GM21367 (cell line): ENCODE measurements around the gene ILF2.
"Not testable (repeated sequence)": the region's sequence is repeated elsewhere in the genome, so short reads cannot be mapped to it uniquely, and the experiment has no call there.

ENCODE experiments used
- ATAC-seq: cut with Tn5 transposase; IDR thresholded peaks from one replicate; pipeline ENCODE4 v1.9.1; 2021; ENCODE audit not compliant: unreplicated experiment

The ILF2 gene

DNA sequence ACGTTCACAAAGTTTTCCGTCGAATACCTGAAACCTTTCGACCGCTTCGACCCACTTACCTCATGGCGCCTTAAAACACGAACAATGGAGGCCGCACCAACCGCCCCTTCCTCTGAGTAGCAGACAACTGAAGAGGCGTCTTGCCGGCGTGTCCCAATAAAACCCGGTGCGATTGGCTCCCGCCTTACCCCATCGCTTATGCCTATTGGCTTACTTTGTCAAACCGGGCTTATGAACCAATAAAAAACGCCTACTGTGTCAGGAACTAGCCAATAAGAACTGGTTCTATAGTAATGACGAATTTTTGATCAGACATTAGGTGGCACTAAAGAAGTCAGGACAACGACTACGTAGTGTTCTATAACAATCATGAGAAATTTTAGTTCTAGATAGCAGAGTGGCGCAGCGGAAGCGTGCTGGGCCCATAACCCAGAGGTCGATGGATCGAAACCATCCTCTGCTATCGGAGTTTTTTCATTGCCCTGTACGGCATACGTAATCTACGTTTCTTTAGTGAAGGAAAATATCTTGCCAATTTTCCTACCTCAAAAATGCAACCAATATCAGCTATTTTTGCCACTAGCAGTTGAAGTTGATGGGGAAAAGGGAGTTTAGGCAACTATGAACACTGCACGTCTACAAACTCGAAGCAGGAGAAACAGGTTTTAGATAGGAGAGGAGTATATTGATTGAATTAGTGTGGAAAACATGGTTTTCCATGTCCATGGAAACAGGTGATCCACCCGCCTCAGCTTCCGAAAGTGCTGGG is at the start of gene ILF2:
Gene ILF2, minus strand, starts transcription at position 135 of the 769 bp plus-strand sequence. Its CDS starts 71 bp downstream, at position 64.
- ATAC-seq = peak; percentile 88

DNA sequence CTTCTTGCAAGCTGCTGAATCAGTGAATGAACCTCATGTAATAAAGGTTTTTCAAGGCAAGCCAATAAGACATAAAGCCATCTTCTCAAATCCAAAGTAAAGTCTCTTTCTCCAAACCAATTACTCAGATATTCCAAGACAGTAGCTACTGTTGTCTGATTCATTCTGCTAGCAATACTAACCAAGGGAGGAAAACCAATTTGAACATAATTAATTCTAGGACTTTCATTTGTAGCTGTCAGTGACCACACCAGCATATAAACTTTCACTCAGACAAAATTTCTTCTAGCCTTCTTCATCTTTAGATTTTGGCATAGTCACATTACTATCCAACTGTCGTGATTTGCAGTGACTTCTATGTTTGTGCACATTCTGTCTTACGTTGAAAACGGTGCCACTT is 46.5 kb upstream of the ILF2 start:
- ATAC-seq = no peak

DNA sequence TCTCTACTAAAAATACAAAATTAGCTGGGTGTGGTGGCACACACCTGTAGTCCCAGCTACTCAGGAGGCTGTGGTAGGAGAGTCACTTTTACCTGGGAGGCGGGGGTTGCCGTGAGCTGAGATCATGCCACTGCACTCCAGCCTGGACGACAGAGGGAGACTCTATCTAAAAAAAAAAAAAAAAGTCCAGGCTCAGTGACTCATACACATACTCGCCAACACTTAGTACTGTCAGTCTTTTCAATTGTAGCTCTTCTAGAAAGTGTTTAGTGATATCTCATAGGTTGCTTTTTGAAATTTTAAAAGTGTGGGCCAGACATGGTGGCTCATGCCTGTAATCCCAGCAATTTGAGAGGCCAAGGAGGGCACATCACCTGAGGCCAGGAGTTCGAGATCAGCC is 45.4 kb upstream of the ILF2 start:
- ATAC-seq = not testable (repeated sequence)

DNA sequence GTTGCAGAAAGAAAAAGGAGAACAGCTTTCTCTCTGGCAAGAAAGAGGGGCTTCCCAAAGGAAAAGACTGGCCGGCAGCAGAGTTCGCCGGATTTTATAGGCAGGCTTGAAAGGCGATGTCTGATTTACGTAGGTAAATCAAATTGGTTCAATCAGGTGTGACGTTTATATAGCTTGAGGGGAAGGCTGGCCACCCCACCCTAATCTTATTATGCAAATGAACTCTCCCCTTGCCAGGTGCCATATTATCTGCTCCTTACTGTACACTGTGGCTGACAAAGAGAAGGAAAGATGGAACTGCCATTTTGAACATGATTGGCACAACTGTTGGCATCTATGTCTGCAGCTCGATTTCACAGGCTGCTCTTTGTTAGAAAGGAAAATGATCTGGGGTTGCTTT is 40.2 kb upstream of the ILF2 start:
- no peak for ATAC-seq

DNA sequence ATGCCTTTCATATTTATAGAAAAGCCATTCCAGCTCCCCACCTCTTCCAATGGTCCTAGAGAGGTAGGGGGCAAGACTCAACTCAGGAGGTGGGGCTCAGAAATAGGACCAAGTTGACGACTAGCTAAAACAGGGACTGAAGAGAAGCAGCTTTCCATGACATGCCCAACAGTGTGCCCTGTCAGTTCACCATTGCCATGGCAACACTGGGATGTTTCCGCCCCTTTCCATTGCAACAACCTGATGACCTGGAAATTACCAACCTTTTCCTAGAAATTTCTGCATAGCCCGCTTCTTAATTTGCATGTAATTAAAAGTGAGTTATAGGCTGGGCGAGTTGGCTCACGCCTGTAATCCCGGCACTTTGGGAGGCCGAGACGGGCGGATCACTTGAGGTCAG is 34.7 kb upstream of the ILF2 start:
- ATAC-seq = no peak

GRCh38 chr1:153699768-153700167 is 29.0 kb upstream of the ILF2 start:
- ATAC-seq = no peak

- ATAC-seq = no peak
These were observed 28.3 kb upstream of the ILF2 start for GRCh38 chr1:153698923-153699714.

GRCh38 chr1:153698020-153698922 is 27.5 kb upstream of the ILF2 start:
- ATAC-seq = no peak

DNA sequence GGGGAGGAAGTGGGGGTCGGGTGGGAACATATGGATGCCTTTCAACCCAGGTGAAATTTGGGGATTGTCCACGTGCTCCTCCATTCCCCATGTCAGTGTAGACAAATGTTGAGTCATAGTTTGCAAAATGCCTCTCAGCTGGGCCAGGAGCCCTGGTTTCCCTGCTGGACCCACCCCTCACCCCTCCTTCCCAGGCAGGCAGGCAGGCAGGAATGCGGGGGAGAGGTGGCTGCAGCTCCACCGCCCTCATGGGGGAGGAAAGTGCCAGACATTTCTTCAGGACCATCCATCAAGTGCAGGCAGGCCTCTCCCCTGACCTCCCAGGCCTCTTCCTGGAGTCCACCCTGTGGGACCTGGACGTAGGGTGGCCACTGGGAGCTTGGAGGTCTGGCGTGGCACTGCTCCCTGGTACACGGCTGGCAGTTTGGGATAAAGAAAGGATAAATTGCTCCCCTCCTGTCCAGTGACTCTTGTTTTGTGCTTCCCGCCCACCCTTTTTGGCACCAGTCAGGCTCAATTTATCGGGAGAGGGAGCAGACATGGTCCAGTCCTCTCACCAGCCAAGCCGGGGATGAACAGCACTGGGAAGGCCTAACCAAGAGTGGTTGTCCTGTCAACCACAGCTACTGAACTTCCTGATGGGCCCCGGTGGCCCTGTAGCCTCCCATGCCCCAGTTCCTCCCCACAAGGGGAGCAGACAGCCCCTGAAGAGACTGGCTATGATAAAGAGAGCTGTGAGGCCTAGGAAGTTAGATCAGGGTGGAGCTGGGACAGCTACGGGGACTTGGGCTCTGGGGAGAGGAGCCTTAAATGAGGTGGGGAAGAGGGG is 26.6 kb upstream of the ILF2 start:
- no peak for ATAC-seq

- ATAC-seq = no peak
These were observed 25.9 kb upstream of the ILF2 start for GRCh38 chr1:153696741-153697140.

DNA sequence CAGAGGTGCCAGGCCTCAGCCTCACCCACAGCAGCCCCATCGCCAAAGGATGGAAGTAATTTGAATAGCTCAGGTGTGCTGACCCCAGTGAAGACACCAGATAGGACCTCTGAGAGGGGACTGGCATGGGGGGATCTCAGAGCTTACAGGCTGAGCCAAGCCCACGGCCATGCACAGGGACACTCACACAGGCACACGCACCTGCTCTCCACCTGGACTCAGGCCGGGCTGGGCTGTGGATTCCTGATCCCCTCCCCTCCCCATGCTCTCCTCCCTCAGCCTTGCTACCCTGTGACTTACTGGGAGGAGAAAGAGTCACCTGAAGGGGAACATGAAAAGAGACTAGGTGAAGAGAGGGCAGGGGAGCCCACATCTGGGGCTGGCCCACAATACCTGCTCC is 22.7 kb upstream of the ILF2 start:
- no peak for ATAC-seq

- no peak for ATAC-seq
These were observed 18.0 kb upstream of the ILF2 start for GRCh38 chr1:153688736-153689328.

DNA sequence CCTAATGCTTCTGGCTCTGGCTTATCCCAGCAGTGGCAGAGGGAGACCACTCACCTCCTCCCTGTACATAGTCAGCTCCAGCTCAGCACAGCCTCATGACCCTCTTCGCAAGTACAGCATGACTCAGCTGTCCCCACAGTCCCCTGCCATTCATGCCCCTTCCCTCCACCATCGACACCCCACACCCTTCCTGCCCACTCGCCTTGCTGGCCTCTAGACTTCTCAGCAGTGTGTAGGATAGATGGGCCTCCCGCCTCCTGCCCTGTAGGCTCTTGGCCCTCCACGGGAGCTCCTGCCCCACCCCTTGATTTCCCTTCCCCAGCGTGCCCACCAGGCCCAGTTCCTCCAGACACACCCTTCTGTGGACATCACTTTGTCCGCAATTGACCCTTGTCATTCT is 17.5 kb upstream of the ILF2 start:
- no peak for ATAC-seq

DNA sequence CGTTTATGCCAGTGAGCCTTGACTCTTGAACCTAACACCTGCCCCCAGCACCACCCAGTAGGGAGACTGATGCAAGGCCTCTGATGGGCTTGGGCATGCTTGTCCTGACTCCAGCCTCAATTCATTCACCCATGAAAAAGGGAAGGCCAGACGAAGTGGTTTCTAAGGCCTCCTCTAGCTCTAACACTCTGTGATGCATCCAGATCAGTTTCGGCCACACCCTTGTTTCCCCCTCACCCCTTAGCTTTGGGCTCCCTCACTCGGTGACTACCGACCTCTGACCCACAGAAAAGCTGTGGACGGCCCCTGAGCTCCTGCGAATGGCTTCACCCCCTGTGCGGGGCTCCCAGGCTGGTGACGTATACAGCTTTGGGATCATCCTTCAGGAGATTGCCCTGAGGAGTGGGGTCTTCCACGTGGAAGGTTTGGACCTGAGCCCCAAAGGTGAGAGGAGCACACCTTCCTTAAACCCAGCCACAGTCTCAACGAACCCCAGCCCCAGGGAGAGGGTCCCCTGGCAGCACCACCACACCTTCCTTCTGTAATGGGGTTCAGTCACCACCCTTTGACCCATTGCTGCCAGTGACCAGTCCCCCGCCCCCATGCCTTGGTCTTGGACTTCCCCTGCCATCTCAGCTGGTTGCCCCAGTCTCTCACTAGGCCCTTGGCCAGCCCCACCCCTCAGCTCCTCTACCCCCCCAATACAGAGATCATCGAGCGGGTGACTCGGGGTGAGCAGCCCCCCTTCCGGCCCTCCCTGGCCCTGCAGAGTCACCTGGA is 16.7 kb upstream of the ILF2 start:
- no peak for ATAC-seq

DNA sequence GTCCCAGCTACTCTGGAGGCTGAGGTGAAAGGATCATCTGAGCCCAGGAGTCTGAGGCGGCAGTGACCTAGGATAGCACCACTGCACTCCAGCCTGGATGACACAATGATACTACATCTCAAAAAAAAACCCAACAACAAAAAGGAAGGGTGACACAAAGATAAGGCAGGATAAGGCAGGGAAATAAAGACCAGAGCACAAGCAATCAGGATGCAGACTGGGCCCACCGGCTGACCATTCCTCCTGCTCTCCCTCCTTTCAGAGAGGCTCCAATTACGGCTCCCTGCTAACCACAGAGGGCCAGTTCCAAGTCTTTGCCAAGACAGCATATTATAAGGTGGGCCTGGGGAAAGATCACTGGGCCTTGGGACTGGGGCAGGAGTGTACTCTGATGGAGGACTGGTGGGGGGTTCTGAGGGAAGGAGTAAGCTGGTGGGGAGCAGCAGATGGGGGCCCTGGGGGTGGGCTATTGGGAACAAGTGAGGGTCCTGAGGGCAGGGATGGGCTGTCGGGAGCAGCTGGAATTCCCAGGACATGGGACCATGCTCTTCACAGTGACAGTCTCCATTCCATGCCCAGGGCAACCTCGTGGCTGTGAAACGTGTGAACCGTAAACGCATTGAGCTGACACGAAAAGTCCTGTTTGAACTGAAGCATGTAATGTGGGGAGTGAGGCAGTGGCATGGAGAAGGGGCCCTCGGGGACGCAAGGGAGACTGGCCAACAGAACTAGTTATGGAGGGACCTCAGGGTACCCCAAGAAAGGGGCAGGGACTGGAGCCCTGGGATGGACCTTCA is 14.9 kb upstream of the ILF2 start:
- no peak for ATAC-seq

GRCh38 chr1:153684892-153685291 is 14.1 kb upstream of the ILF2 start:
- no peak for ATAC-seq

DNA sequence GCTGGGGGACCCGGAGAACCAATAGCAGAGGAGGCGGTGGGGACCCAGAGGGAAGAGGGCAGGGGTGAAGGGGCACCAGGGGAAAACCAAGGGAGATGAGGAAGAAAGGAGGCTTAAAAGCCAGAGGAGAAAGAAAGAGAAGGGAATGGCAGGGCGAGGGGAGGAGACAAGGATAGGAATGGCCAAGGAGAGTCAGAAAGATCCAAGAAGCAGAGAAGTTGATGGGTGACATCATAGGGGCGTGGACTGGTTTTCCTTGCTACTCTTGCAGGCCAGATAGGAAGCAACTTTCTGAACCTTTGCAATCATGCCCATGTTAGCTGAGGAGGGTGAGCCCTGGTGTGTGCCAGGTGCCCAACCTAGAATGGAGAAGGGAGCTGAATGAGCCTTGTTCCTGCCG is 13.1 kb upstream of the ILF2 start:
- ATAC-seq = no peak

DNA sequence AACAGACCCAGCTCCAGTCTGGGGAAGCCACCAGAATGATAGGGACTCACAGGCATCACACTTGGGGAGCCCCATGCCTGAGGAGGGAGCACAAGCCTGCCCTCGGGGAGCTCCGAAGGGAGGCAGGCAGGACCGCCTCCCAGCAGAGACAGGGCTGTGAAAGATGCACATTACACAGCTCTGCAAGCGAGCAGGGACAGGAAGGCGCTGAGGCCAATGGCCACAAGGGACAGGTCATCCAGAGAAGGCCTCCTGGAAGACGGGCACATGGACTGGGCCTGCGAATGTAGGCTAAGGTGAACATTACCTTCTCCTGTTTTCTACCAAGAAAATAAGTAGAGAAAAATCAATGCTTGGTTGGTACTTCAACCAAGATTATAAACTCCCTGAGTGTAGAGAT is 11.9 kb upstream of the ILF2 start:
- no peak for ATAC-seq

DNA sequence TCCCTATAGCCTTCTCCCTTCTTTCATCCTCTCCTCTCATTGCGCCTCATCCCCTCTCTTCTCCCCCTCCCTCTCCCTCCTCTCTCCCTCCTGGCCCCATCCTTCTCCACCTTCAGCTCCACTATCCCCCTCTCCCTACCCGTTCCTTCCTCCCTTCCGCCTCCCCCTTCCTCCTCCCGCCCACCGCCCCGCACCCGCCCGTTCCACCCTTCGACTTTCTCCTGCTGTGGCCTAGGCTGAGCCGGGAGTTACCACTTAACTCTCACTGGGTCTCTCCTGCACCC is 9.3 kb upstream of the ILF2 start:
- no peak for ATAC-seq
